GM12864 (cell line): ENCODE data around the gene MIF4GD.

ENCODE experiments used
- DNase-seq: peaks from one replicate; pipeline ENCODE4 v3.0.0-alpha.2; 2011; ENCODE audit warnings: low read depth
- H3K4me3 ChIP-seq: 2 replicates; pipeline ENCODE4 v1.5.1; 2011; ENCODE audit warnings: mild to moderate bottlenecking, low read depth, low read length, control low read depth
- CTCF ChIP-seq: IDR thresholded peaks from 2 replicates; pipeline ENCODE4 v1.5.1; 2011; ENCODE audit warnings: low read depth, mild to moderate bottlenecking, moderate library complexity, low read length, control low read depth, inconsistent platforms; ENCODE audit errors: missing control alignments

Gene MIF4GD

GRCh38 chr17:75250009-75250471 is 21.0 kb downstream of the MIF4GD start:
- no peak for TF ChIP-seq CTCF
- H3K4me3 ChIP-seq: peak overlapping the region; percentile 29
- peak; percentile 78 for DNase-seq

GRCh38 chr17:75249564-75249963 is 21.5 kb downstream of the MIF4GD start:
- no peak for DNase-seq
- H3K4me3 ChIP-seq: peak overlapping the region; percentile 9; the same call in 1 of the 2 replicates
- TF ChIP-seq CTCF: no peak

- DNase-seq: no peak
- no peak overlapping the region for H3K4me3 ChIP-seq
These were observed 24.6 kb downstream of the MIF4GD start for GRCh38 chr17:75246404-75246803.

GRCh38 chr17:75245011-75245410 is 26.0 kb downstream of the MIF4GD start:
- DNase-seq: no peak
- H3K4me3 ChIP-seq: no peak overlapping the region; the same call in 1 of the 2 replicates
- TF ChIP-seq CTCF: no peak

More at GRCh38 chr17:75246404-75246803, 24.6 kb downstream of the MIF4GD start:
- no peak for TF ChIP-seq CTCF

- no peak overlapping the region; the same call in 1 of the 2 replicates for H3K4me3 ChIP-seq
- DNase-seq: peak; percentile 59
- TF ChIP-seq CTCF: no peak
These were observed 26.7 kb downstream of the MIF4GD start for GRCh38 chr17:75244133-75244866.

GRCh38 chr17:75242461-75243042 is 28.5 kb downstream of the MIF4GD start:
- no peak overlapping the region for H3K4me3 ChIP-seq
- peak; percentile 28 for TF ChIP-seq CTCF
- peak; percentile 70 for DNase-seq
